ENCODE data around the gene CCDC97.

The CCDC97 gene

DNA sequence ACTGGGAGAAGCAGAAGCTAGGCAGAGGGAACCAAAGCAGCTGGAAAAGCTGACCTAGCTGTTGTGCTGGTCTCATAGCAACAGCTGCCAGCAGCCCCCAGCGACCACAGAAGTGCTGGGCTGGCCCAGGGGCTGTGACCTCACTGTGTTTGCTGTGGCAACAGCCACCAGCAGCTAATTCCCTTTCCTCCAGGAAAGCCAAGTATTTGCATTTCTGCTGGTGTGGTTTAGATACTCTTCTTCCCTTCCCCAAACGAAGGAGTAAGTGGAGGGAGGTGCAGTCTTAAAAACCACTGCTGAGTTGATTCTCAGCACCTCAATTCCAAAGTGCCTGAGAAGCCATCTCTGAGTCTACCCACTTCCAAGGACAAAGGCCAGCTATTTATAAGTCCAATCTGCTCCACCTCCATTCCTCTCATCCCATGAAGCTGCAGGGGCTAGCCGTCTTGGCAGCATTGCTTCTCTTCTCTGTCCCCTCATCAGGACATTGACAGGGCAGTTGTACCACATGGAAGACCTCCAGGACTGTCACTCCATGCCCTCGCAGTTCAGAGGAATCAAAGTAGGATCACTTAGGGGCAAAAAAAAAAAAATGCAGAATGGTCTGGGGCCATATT, 11.5 kb upstream of the CCDC97 start:
- DNase-seq (ENCODE audit: low read depth, low spot score): no peak

DNA sequence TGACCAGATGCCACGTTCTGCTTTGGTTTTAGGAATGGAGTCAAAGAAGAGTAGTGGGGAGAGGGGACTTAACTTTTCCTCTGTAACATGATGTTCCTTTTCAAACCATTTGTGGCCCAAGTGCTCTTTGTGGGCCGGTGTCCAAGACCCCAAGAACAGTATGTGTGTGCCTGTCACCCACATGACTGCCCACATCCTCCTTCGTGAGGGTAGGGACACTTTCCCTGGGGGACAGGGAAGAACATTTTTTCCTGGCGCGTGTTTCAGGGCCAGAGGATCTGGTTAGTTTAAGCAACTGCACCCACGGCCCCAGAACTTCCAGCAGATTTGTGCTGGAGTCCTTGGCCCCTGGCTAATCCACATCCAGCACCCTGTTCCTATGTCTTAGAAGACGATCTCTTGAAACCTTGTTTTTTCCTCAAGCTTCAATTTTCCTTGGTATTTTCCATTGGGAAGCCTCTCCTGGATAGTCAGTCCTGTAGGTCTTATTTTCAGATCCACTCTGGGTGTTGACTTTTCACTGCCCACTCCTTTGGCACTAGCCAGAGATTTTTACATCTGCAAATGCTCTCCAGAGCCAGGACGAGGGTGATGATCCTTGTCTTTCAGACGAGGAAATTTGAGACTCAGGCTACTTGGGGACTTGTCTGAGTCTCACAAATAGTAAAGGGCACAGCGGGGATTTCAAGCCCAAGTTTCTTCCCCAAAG, 10.8 kb upstream of the CCDC97 start:
- no peak for DNase-seq (ENCODE audit: low read depth, low spot score)

DNA sequence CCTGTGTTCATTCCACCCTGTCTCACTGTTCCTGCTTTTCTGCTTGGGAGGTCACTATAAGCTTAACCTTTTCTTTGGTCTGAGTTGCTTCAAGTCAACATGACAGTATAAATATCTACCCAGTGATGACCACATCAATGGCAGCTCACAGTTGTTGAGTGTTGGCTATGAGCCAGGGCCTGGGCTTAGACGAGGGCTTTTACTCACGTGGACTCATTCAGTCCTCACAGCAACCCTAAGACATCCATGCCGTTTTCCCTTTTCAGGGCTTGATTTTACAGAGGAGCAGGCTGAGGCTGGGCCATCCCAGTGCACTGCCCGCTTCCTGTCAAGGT, 10.2 kb upstream of the CCDC97 start:
- DNase-seq (ENCODE audit: low read depth, low spot score): peak; percentile 19

DNA sequence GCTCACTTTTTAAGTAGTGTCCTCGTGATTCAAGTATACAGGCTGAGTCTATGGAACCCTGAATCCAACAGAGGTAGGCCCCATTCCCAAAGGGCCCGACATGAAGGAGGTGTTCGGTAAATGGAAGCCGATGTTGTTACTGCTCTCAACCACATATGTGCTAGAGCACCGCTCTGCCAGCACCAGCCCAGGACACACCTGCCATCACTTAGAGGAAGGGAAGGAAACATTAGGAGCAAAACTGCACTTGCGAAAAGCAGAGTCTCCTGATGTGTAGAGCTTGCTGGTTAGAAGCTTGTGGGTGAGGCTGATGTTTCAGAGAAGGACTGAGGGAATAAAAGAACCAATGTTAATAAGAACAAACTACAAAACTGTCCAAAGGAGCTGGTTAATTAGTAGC, 9.4 kb upstream of the CCDC97 start:
- no peak for DNase-seq (ENCODE audit: low read depth, low spot score)

DNA sequence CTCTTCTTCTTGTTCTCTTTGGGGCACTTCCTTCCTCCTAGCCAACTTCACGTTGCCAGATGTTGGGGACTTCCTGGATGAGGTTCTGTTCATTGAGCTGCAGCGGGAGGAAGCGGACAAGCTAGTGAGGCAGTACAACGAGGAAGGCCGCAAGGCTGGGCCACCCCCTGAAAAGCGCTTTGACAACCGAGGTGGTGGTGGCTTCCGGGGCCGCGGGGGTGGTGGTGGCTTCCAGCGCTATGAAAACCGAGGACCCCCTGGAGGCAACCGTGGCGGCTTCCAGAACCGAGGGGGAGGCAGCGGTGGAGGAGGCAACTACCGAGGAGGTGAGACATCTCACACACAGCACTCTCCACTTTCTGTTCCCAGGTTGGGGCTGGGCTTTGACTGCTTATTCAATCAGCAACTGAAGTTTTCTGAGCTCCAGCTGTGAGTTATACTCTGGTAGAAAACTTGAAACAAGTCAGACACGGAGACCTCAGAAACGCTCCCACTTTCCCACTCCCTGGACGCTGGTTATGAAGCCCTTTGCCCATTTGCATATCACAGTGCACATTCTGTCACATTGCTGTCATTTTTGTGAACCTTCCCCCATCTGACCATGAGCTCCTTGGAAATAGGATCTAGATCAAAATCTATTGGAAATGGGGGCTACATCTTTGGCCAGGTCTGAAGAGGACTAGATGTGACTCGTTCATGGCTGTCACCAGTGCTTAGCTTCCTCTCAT, 7.2 kb upstream of the CCDC97 start:
- DNase-seq (ENCODE audit: low read depth, low spot score): peak; percentile 52

DNA sequence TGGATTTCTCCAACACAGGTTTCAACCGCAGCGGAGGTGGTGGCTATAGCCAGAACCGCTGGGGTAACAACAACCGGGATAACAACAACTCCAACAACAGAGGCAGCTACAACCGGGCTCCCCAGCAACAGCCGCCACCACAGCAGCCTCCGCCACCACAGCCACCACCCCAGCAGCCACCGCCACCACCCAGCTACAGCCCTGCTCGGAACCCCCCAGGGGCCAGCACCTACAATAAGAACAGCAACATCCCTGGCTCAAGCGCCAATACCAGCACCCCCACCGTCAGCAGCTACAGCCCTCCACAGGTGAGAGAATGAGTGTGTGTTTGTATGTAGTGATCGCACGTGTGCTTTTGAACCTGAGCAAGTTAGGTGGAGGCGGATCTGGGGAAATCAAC, 6.0 kb upstream of the CCDC97 start:
- no peak for DNase-seq (ENCODE audit: low read depth, low spot score)

DNA sequence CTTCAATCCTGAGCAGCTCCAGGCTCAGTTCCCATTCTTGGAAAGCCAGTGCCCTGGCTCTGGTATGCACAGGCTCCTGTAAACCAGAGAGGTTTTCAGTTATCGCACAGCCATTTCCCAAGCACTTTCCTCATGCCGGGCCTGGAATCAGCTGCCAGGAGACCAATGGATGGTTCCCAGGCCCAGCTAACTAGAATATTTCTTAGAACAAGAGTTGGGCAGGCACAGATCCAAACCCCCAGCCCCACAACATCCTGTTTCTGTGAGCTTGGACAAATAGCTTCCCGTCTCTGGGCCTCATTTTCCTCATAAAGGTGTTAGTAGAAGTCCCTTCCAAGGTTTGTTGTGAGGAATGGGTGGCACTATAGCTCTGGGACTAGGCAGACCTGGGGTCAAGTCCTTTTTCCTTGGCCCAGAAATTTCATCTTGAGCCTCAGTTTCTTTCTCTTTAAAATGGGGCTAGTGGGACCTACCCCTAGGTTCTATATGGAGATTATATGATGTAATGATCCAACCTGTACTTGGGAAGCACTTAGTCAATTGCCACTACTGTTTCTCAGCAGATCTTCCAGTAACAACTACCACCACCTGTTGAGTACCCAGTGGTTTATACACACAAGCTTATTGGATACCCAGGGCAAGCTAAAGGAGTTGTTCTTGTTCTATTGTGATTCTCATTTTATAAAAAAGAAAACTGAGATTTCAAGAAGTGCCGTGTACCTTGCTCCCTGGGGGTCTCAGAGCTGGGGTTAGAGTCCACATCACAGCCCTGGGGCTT, 5.1 kb upstream of the CCDC97 start:
- DNase-seq (ENCODE audit: low read depth, low spot score): no peak

DNA sequence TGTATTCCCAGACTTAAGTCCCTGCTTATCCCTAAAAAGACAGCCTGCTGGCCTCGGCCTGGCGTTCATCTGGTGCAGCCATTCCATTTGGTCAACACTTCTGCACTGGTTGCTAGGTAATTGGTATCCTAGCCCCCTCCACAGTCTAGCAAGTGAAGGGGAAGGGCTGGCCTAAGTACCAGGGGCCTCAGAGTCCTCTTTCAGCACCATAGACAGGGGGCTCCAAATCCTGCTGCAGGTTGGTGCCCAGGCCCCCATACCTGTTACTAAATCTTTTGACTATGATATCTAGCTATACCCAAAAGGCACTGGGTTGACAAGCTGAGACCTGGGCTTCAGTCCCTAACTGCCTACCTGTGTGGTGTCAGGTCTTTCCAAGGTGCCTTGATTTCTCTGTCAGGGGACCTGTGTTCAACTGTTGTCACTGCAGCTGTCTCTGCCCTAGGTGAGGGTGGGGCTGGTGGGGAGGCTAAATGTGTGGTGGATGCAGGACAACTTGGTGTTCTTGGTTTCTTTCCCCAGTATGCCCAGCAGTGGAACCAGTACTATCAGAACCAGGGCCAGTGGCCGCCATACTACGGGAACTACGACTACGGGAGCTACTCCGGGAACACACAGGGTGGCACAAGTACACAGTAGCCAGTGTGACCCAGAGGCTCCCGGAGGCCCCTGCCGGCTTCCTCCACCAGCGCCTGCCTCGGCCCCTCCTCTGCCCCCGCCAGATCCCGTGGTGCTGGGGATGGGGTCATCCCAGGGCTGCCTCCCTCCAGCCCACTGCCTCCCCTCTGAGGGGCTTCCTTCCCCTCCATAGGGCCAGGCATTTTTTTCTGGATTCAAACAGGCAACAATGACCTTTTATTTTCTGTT, 3.8 kb upstream of the CCDC97 start:
- DNase-seq (ENCODE audit: low read depth, low spot score): no peak

DNA sequence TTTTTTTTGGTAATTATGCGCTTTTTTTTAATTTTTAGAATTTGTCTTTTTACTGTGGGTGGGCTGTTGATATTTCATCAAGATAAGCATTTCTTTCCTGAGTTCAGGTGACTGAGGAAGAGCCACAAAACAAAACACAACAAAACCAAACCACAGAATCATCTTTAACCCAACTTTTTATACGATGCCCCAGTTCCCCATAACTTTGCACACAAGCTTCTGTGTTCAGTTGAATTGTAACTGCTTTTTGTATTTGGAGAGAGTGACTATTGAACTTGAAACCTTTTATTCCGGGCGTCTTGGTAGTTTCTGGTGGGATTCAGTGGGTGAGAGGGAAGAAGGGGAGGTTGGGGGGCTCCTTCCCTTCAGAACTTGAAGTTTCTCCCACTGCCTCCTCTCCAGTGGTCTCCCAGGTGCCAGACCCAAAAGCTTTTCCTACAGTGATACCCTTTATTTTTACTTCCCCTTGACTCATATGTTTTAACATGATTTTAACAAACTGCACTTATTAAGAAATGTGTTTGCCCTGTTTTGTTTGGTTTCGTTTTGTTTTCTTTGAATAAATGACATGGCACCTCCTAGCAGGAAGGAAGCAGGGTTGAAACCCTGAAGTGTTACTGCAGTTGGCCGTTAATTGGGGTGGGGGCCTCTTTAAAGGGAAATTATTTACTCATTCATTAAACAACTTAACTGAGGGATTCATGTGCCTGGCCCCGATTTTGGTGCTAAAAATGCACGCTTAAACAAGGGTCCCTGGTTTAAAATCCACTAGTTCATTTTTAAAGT, 2.7 kb upstream of the CCDC97 start:
- DNase-seq (ENCODE audit: low read depth, low spot score): no peak

DNA sequence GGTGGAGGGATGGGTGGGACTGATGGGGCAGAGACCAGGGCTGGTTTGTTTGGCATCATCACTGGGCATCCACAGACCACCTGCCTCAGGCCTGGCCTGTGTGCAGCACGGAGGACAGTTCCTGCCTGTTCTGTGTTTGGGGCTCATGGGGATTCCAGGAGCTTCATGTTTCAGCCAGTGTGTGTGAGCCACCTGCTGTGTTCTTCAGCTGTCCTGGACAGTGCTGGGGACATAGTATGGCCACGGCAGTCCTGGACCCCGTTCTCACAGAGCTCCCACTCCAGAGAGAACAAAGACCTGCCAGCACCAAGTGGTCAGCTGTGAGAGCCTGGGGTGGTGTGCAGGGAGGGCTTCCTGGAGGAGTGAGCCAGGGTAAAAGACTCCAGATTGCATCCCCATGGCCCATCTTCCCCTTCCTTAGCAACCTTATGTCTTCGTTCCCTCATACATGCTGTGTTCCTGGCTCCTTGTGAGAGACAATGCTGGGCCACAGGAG, 2.0 kb upstream of the CCDC97 start:
- DNase-seq (ENCODE audit: low read depth, low spot score): no peak

DNA sequence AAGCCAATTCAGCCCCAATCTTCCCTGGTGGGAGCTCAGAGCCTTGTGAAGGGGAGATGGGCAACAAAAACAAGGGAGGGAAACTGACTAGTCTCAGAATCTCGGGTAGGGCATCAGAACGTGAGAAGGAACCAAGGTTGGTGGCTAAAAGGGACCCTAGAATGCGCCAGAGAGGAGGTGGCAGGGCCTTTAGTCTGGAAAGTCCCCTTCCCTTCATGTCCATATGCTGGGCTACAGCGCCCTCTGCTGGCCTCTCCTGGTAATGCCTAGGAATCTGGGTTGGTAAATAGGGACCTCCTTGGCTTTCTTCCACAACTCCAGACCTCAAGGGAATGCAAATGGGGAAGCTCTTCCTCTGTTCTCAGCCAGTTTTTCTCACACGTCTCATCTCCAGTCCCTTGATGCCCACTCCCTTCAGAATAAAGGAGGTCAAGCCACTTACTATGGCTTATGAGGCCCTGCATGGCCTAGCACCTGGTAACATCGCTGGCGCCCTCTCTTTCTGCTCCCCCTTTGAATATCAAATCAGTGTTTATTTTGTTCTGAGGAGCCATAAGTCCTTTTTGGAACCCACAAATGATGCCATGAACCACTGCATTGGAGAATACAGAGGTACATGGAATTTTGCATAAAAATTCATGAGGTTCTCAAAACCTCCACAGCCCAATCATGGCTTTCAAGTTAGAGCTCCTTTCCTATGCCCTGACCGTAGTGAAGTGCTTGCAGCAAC, 1.4 kb upstream of the CCDC97 start:
- DNase-seq (ENCODE audit: low read depth, low spot score): peak; percentile 86

DNA sequence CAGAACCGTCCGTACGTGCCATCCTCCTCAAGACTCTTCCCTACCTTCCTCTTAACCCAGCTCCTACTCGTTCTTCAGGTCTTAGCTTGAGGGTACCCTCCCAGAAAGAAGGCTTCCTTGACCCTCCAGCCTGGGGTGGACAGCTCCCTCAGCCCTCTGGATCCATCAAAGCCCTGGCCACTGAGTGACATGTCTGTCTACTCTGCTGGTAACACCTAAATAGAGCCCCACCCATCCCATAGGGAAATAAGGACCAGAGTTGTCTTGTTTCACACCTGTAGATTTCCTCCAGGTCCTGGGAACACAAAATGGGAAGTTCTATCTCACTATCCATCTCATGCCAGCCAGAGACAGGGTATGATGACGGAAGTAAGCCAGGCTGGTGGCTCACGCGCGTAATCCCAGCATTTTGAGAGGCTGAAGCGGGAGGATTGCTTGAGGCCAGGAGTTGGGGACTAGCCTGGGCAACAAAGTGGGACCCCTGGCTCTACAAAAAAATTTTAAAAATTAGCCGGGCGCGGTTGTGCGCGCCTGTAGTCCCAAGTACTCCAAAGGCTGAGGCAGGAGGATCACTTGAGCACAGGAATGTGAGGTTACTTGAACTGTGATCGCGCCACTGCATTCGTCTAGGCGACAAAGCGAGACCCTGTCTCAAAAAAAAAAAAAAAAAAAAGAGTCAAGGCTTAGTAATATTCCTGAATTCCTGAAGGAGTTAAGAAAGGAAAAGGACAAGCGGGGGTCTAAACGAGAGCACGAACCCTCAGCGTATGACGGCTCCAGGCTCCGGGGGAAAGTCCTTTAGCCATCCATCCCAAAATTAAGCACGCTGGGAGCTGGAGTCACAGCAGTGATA, 566 bp upstream of the CCDC97 start:
- DNase-seq (ENCODE audit: low read depth, low spot score): no peak

DNA sequence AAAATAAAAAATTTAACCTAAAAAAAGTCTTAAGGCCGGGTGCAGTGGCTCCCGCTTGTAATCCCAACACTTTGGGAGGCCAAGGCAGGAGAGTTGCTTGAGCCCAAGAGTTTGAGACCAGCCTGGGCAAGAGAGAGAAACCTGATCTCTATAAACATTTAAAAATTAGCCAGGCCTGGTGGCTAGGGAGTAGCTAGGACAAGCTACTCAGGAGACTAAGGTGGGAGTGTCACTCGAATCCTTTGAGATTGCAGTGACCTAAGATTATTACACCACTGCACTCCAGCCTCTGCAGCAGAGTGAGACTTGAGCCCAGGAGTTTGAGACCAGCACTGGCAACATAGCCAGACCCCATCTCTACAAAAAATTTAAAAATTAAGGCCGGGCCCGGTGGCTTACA, 1.1 kb downstream of the CCDC97 start:
- no peak for DNase-seq (ENCODE audit: low read depth, low spot score)

DNA sequence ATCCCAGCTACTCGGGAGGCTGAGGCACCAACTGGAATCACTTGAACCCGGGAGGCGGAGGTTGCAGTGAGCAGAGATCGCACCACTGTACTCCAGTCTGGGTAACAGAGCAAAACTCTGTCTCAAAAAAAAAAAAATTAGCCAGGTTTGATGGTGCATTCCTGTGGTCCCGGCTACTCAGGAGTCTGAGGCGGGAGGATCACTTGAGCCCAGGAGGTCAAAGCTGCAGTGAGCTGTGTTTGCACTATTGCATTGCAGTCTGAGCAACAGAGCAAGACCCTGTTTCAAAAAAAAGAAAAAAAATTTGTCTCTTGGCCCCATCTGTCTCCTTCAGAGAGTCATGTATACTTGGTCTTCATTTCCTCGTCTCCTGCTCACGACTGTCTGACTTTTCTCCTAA, 1.6 kb downstream of the CCDC97 start:
- DNase-seq (ENCODE audit: low read depth, low spot score): no peak

DNA sequence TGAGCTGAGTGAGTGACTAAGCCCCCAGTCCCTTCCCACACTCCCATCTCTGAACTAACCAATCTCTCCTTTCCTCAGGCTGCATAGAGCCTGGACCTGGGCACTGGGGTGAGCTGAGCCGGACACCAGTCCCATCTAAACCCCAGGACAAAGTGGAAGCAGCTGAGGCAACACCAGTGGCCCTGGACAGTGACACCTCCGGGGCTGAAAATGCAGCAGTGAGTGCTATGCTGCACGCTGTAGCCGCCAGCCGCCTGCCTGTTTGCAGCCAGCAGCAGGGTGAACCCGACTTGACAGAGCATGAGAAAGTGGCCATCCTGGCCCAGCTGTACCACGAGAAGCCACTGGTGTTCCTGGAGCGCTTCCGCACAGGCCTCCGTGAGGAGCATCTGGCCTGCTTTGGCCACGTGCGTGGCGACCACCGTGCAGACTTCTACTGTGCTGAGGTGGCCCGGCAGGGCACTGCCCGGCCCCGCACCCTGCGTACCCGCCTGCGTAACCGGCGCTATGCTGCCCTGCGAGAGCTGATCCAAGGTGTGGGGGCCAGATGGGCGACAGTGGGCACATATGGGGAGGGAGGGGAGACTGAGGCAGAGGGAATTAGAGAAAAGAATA, 6.4 kb downstream of the CCDC97 start:
- no peak for DNase-seq (ENCODE audit: low read depth, low spot score)

DNA sequence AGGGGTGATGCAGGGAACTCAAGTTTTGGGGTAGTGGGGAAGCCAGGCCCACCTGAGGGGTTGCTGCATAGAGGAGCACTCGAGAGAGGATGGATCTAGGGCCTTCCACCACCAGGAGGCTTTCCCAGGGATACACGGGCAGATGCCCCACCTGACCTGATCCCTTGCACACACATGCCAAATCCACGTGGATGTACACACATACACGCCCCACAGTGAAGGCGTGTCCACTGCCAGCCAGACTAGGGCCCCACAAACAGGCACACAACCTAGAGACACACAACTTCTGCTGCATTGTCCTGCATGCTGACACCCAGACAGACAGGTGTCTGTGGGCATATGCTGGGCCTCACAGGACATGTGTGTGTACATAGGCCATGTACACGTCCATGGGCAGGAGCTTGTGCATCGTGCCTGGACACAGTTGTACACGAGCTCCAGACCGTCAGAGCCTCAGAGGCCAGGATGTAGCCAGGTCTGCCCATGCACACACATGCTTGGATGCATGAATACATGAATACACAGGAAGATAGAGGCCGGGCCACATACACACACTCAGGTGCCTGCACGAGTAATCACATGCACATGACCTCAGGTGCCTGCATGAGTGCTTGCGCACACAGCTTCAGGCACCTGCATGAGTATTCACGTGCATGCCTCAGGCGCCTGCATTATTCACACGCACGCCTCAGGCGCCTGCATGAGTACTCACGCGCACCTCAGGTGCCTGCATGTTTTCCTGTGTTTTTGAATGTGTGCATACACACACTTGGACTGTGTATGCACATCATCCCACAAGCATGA, 8.9 kb downstream of the CCDC97 start:
- DNase-seq (ENCODE audit: low read depth, low spot score): no peak

DNA sequence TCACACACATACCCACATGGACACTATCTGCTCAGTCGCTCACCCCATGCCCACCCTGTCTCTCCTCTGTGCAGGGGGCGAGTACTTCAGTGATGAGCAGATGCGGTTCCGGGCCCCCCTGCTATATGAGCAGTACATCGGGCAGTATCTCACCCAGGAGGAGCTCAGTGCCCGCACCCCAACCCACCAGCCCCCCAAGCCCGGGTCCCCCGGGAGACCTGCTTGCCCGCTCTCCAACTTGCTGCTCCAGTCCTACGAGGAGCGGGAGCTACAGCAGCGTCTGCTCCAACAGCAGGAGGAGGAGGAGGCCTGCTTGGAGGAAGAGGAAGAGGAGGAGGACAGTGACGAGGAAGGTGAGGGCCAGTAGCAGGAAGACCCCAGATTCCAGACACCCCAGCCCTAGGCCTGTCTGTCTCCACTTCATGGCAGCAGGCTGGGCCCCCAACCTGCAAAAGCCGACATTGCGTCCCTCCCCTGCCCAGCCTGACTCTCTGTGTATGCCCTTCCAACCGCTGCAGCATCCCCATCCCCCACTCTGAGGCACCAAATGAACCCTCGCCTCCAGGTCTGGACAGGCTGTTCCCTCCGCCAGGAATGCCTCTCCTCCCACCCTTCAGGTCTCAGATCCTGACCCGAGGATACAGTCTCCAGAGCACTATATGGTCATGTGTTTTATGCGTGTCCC, 9.7 kb downstream of the CCDC97 start:
- DNase-seq (ENCODE audit: low read depth, low spot score): no peak

Data from activated naive CD8-positive, alpha-beta T cell treated with anti-CD3 and anti-CD28 coated beads, Interleukin-2, amount 50 U/mL, for 16 hours (primary cell).